Small intestine (tissue), 16 donors: ENCODE data around the gene ZNF519. TPM values are rescaled to one million over a fixed set of nuclear protein-coding genes. Genes with fewer than 3 reads are reported as not detected.
A peak's percentile ranks its signal among the peaks of the same experiment; 100 is the strongest.
"Not testable (repeated sequence)": the region's sequence is repeated elsewhere in the genome, so short reads cannot be mapped to it uniquely, and the experiment has no call there.

Experiments used
- DNase-seq, 2 donors: peaks; one replicate each; pipeline versions ENCODE4 v3.0.0 to v3.0.0-alpha.2; 2013
- FAIRE-seq: peaks from 2 replicates; lab custom pipeline; 2012; peaks lifted over from hg19 to GRCh38; lab: Jason Lieb, UNC
- H3K27ac ChIP-seq, 3 donors: one replicate each; pipeline ENCODE4 v1.5.1; 2013; ENCODE audit warnings: low read length in 2 of 3, mild to moderate bottlenecking in 2 of 3, control low read depth in 1 of 3, inconsistent platforms in 1 of 3, low read depth in 1 of 3, moderate library complexity in 1 of 3
- H3K27me3 ChIP-seq, 3 donors: one replicate each; pipeline ENCODE4 v1.6.1; 2013; ENCODE audit warnings: low read length in 3 of 3, inconsistent platforms in 1 of 3; ENCODE audit not compliant: control insufficient read depth in 3 of 3, insufficient read depth in 3 of 3
- H3K36me3 ChIP-seq, 3 donors: one replicate each; pipeline ENCODE4 v1.6.1; 2013; ENCODE audit warnings: low read length in 3 of 3, inconsistent platforms in 1 of 3, low read depth in 1 of 3, mild to moderate bottlenecking in 1 of 3, moderate library complexity in 1 of 3; ENCODE audit not compliant: control insufficient read depth in 3 of 3, insufficient read depth in 2 of 3
- H3K4me1 ChIP-seq, 3 donors: one replicate each; pipeline ENCODE4 v1.6.1; 2013; ENCODE audit warnings: low read length in 2 of 3, inconsistent platforms in 1 of 3, low read depth in 1 of 3, mild to moderate bottlenecking in 1 of 3, moderate library complexity in 1 of 3; ENCODE audit not compliant: control insufficient read depth in 3 of 3, insufficient read depth in 2 of 3
- H3K4me3 ChIP-seq, 3 donors: one replicate each; pipeline ENCODE4 v1.5.1; 2013; ENCODE audit warnings: low read length in 3 of 3, control low read depth in 1 of 3, inconsistent platforms in 1 of 3, low read depth in 1 of 3, mild to moderate bottlenecking in 1 of 3, moderate library complexity in 1 of 3
- H3K9me3 ChIP-seq, 2 donors: one replicate each; pipeline ENCODE4 v1.6.1; 2013; ENCODE audit warnings: low read depth in 1 of 2, low read length in 1 of 2; ENCODE audit not compliant: control insufficient read depth in 2 of 2, insufficient read depth in 1 of 2
- WGBS, 3 donors: extraction: QIAGEN DNeasy Blood & Tissue Kit; methylation state at CpG; one replicate each; pipeline ENCODE4 v1.1.7; 2013; 5-methylcytosine and 5-hydroxymethylcytosine counted together
- long read RNA-seq, 10 donors: transcript quantifications; one replicate each; lab custom pipeline, GENCODE V29; 2026
- polyA plus RNA-seq, 4 donors: library from polyadenylated mRNA; stranded (reverse) in 3 of 4; unstranded in 1 of 4; fragments of 200-250 nt in 3 of 4; fragments of 120-200 nt in 1 of 4; gene quantifications; one replicate each; pipeline versions ENCODE4 v1.2.1 to v1.2.3, GENCODE V29; 2013
- donor health status: healthy with polysubstance abuse.
- donor health status: control.
- donor health status: control.
- donor health status: Bipolar disorder and iron deficiency.
- donor health status: healthy.

The ZNF519 gene
- polyA plus RNA-seq = 1 to 10 TPM in 2 of 4 donors, under 1 TPM in 1, not detected in 1; under 0.01 to 7.2 (median 2.3) TPM
- long read RNA-seq, donor 1 = 0 reads
- long read RNA-seq, donor 2, full-length matches to known transcripts = 1 of 1 reads
- long read RNA-seq, donor 2, partial matches to known transcripts = 0 of 1 reads
- long read RNA-seq, donor 2, other reads (novel, unspliced or antisense) = 0 of 1 reads
- long read RNA-seq, donor 3, full-length matches to known transcripts = 9 of 9 reads
- long read RNA-seq, donor 3, partial matches to known transcripts = 0 of 9 reads
- long read RNA-seq, donor 3, other reads (novel, unspliced or antisense) = 0 of 9 reads
- long read RNA-seq, donor 4 = 0 reads
- long read RNA-seq, donor 5, partial matches to known transcripts = 0 of 2 reads
- long read RNA-seq, donor 5, other reads (novel, unspliced or antisense) = 0 of 2 reads
- long read RNA-seq, donor 6, partial matches to known transcripts = 0 of 2 reads
- long read RNA-seq, donor 6, other reads (novel, unspliced or antisense) = 0 of 2 reads
- long read RNA-seq, donor 7, full-length matches to known transcripts = 3 of 3 reads
- long read RNA-seq, donor 7, partial matches to known transcripts = 0 of 3 reads
- long read RNA-seq, donor 7, other reads (novel, unspliced or antisense) = 0 of 3 reads
- long read RNA-seq, donor 8 = 0 reads
- long read RNA-seq, donor 9 = 0 reads
- long read RNA-seq, donor 10, full-length matches to known transcripts = 7 of 7 reads
- long read RNA-seq, donor 10, partial matches to known transcripts = 0 of 7 reads
- long read RNA-seq, donor 10, other reads (novel, unspliced or antisense) = 0 of 7 reads

DNA sequence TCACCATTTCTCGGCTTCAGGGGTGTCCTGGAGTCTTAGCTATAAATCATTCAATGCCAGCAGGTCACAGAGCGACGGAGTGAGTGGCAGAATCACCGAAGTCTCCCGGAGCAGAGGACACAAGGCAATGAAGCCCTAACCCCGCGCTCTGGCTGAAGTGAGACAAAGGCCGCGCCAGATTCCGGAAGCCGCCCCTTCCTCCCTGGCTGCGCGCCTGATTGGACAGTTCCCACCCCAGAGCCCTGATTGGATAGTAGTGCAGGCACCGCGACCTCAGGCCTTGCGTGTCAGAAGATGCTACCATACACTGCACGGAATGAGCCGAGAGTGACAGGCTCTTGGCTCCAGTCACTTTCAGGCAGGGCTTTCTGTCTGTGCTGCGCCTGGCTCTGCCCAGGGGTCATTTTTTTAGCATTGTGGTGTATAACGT lies at the start of gene ZNF519:
Gene ZNF519 (minus strand): TSS at position 165 of the 430 bp plus-strand sequence. CDS start 158 bp downstream, at position 7.
- not testable (repeated sequence) for H3K9me3 ChIP-seq, FAIRE-seq, H3K27me3 ChIP-seq, H3K4me1 ChIP-seq, H3K36me3 ChIP-seq
- peak within 1 kb of the TSS; percentile 24 to 58 (median 55) for H3K4me3 ChIP-seq
- 0 to 1% (median 0%) methylated on average over 20 of the region's 20 CpGs for WGBS, 3 donors
- peak within 1 kb of the TSS in 1 of 3 donors; percentile 55 for H3K27ac ChIP-seq
- peak; percentile 92 to 96 for DNase-seq

DNA sequence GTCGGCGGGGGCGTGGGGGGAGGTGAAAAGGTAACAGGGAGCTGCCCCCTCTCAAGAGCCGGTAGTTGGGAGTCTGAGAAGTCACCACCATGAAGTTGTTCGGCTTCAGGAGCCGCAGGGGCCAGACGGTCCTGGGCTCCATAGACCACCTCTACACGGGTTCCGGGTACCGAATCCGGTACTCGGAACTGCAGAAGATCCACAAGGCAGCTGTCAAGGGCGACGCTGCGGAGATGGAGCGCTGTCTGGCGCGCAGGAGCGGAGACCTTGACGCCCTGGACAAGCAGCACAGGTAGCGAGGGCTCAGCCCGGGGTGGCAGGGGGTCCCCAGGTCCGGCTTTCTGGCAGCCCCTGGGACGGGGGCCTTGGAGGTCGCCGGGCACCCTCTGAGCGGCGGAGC lies 47.1 kb upstream of the ZNF519 start:
- Histone ChIP-seq H3K36me3 (no peaks in the 10 kb centered on the region), H3K9me3 (no peaks in the 10 kb centered on the region), H3K4me1 (no peaks in the 10 kb centered on the region), H3K4me3 (peak overlapping the region; percentile 37 to 55 (median 50)), H3K27ac (no peak overlapping the region), H3K27me3 (no peaks in the 10 kb centered on the region)
- peak; percentile 11 to 30 for DNase-seq
- FAIRE-seq = no peak
- WGBS, 3 donors = 0 to 20% (median 4%) methylated on average over 14 to 28 of the region's 28 CpGs

DNA sequence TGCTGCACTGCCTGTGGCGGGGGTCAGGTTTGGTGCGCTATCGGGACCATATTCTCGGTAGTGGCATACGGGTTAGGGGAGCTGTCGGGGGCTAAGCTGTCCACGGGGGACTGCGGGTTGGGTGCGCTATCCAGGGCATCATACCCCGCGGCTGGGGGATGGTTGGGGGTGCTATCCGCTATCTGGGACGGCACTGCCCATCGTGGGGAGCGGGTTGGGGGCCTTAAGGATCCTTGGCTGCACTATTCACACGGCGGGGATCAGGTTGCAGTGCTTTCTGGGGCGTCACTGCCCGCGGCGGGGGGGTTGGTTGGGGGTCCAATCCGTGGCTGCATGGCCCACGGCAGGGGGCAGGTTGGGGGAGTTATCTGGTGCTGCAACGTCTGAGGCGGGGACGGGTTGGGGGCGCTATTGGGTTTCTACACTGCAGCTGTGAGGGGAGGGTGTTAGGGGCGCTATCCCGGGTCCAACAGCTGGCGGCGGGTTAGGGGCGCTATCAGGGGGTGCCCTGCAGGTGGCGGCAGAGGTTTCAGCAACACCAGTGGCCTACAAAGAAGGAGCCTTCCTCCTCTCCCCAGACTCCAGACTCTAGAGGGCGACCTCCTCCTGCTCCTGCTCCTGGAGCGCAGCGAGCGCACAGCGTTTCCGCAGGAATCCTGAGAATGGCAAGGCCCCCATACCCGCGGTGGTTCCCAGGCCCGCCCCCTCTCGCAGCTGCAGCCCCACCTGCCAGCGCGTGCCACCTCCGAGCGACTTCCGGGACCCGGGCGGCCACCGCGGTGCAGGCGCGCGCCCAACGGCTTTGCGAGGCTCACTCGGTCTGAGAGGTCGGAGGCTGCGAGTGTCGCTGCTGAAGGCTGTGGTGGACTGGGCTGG lies 46.3 kb upstream of the ZNF519 start:
- not testable (repeated sequence) for H3K9me3 ChIP-seq, H3K36me3 ChIP-seq, FAIRE-seq, H3K4me1 ChIP-seq, H3K27ac ChIP-seq, H3K27me3 ChIP-seq
- peak; percentile 65 to 86 for DNase-seq
- peak overlapping the region; percentile 37 to 55 (median 50) for H3K4me3 ChIP-seq
- 25 to 32% (median 31%) methylated on average over 57 to 61 of the region's 61 CpGs for WGBS, 3 donors

DNA sequence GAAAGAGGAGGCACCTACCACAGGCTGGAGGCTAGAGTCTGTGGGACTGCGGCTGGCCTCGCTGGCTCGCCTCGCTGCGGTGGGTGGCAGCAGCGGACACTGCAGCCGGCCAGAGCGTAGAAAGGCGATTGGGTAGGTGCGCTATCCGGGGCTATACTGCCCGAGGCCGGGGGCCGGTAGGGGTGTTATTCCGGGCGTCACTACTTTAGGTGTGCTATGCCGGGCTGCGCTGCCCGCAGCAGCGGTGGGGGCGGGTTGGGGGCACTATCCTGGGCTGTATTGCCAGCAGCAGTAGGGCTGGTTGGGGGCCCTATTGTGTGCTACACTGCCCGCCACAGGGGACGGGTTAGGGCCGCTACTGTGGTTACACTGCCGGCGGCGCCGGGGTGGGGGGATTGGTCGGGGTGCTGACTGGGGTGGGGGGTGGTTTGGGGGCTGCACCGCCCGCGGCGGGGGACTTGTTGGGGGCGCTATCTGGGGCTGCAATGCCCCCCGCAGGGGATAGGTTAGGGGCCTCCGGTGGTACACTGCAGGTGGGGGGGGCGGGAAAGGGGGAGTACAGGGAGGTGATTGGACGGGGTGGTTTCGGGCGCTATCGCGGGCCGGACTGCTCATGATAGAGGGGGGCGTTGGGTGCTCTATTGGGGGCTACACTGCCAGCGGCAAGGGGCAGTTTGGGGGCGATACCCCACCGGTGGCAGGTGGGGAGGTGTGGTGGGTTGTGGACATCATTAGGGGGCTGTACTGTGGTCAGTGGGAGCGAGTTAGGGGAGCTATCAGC lies 45.5 kb upstream of the ZNF519 start:
- not testable (repeated sequence) for DNase-seq, H3K36me3 ChIP-seq, H3K4me1 ChIP-seq, H3K9me3 ChIP-seq, H3K4me3 ChIP-seq, H3K27me3 ChIP-seq, H3K27ac ChIP-seq, FAIRE-seq
- WGBS, 3 donors = 93 to 94% (median 94%) methylated on average over 32 to 48 of the region's 48 CpGs

DNA sequence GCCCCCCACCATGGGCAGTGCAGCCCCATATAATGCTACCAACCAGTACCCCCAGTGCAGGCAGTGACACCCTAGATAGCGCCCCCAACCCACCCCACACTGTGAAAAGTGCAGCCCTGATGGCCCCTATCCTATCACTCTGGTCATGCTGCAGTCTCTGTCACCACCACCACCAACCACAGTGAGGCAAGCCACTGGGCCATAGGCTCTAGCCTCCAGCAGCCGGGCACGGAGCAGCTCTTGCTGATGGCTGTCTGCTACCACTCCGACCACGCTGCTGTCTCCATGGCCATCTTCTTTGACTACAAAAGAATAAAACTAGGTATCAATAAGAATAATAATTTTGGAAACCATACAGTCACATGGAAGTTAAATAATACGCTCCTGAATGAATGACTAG lies 43.2 kb upstream of the ZNF519 start:
- not testable (repeated sequence) for H3K27me3 ChIP-seq, H3K4me3 ChIP-seq, DNase-seq, H3K4me1 ChIP-seq, H3K27ac ChIP-seq, FAIRE-seq, H3K9me3 ChIP-seq, H3K36me3 ChIP-seq
- WGBS, 3 donors = 85 to 88% (median 88%) methylated on average over 6 of the region's 6 CpGs

DNA sequence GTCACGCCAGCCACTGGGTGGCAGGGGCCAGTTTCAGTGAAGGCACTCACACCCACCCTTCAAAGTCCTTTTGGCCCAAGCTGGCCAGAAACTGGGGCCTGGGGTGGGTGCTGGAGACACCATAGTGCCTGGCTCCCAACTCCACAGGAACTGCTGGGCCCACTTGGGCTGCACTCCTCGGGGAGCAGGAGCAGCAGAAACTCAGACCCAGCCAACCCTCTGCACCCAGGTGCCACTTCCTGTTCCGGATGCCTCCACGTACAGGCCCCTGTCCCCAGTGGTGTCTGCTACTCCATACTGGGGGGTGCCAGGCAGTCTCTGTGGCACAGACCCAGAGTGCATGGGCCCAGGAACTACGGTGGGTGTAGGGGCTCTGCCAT lies 42.5 kb upstream of the ZNF519 start:
- H3K27me3 ChIP-seq = no peaks in the 10 kb centered on the region
- no peak overlapping the region for H3K27ac ChIP-seq
- no peaks in the 10 kb centered on the region for H3K36me3 ChIP-seq
- H3K4me3 ChIP-seq = no peak overlapping the region
- H3K4me1 ChIP-seq = no peaks in the 10 kb centered on the region
- DNase-seq = no peak
- FAIRE-seq = no peak
- H3K9me3 ChIP-seq = no peaks in the 10 kb centered on the region
- WGBS, 3 donors = 71 to 76% (median 71%) methylated on average over 5 of the region's 5 CpGs

DNA sequence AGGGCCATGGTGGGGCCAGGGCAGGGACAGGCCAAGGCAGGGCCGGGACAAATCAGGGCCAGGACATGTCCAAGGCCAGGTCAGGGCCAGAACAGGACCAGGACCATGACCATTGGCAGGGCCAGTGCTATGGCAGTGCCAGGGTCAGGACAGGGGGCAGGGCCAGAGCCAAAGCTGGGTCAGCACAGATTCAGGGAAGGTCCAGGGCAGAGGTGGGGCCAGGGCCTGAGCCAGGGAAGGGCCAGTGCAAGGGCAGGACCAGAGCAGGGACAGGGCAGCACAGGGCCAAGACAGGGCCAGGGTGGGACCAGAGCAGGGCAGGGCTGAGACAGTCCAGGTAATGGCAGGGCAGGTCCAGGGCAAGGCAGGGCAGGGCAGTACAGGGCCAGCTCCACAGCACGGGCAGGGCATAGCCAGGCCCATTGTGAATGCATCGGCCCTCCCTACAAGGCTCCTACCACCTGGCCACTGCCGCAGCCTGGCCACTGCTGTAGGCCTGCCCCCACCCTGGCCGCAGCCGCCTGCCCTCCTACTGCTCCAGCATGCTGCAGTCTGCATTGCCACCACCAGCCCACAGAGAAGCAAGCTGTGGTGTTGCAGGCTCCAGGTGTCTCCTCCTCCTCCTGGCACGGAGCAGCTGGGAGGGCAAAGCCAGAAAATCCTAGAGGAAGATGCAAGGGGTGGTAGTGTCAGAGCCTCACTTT lies 41.9 kb upstream of the ZNF519 start:
- WGBS, 3 donors = 85 to 90% (median 85%) methylated on average over 4 to 6 of the region's 7 CpGs
- not testable (repeated sequence) for H3K4me3 ChIP-seq, H3K27ac ChIP-seq, DNase-seq, H3K27me3 ChIP-seq, FAIRE-seq, H3K36me3 ChIP-seq, H3K9me3 ChIP-seq, H3K4me1 ChIP-seq
